Urinary bladder (tissue), 4 donors: ENCODE measurements around the gene COLEC11. TPM values are rescaled to one million over a fixed set of nuclear protein-coding genes. Genes with fewer than 3 reads are reported as not detected.

Source experiments
- DNase-seq: peaks from one replicate; pipeline ENCODE4 v3.0.0-alpha.2; 2015; ENCODE audit errors: extremely low spot score
- H3K27ac ChIP-seq: one replicate; pipeline ENCODE4 v1.5.1; 2013; ENCODE audit warnings: low read depth, mild to moderate bottlenecking, moderate library complexity
- H3K36me3 ChIP-seq: one replicate; pipeline ENCODE4 v1.6.1; 2013; ENCODE audit warnings: mild to moderate bottlenecking, moderate library complexity; ENCODE audit not compliant: insufficient read depth
- H3K4me1 ChIP-seq: one replicate; pipeline ENCODE4 v1.6.1; 2013; ENCODE audit warnings: mild to moderate bottlenecking, moderate library complexity; ENCODE audit not compliant: insufficient read depth
- H3K4me3 ChIP-seq: one replicate; pipeline ENCODE4 v1.5.1; 2013; ENCODE audit warnings: low read depth, low read length
- WGBS: extraction: QIAGEN DNeasy Blood & Tissue Kit; methylation state at CpG from one replicate; pipeline ENCODE4 v1.1.7; 2013; 5-methylcytosine and 5-hydroxymethylcytosine counted together
- polyA plus RNA-seq: library from polyadenylated mRNA; stranded (reverse); fragments of 200-250 nt; gene quantifications from one replicate; pipeline ENCODE4 v1.2.3, GENCODE V29; 2013
- total RNA-seq: library from RNA; depleted of rRNA; stranded (reverse); fragments of >200 nt; gene quantifications from one replicate; pipeline ENCODE4 v1.2.3, GENCODE V29; 2014
- donor health status: healthy with polysubstance abuse.
- donor health status: healthy.

COLEC11 gene
- total and polyA plus RNA-seq, 2 donors = 2.9 to 23.1 TPM

DNA sequence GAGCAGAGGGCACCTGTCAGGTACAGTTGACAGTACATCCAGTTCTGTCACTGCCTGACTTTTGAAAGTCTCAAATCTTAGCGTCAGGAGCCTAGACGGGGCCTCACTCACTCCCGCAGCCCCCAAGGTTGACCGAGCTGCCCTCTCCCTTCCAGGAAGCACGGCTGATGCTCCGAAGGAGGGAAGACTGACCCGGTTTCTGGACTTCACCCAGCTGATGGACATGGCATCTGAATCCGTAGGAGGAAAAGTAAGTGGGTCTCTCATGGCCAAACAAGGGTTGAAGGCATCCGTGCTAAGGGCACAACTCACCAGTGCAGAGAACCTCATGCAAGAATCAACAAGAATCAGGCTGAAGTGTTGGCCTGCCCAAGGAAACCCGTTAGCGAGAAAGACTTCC is 76.0 kb downstream of the COLEC11 start:
- WGBS = 87% methylated on average over 11 of the region's 11 CpGs
- Histone ChIP-seq H3K27ac (no peak overlapping the region), H3K36me3 (no peaks in the 10 kb centered on the region), H3K4me1 (no peaks in the 10 kb centered on the region), H3K4me3 (no peak overlapping the region)
- no peak for DNase-seq

DNA sequence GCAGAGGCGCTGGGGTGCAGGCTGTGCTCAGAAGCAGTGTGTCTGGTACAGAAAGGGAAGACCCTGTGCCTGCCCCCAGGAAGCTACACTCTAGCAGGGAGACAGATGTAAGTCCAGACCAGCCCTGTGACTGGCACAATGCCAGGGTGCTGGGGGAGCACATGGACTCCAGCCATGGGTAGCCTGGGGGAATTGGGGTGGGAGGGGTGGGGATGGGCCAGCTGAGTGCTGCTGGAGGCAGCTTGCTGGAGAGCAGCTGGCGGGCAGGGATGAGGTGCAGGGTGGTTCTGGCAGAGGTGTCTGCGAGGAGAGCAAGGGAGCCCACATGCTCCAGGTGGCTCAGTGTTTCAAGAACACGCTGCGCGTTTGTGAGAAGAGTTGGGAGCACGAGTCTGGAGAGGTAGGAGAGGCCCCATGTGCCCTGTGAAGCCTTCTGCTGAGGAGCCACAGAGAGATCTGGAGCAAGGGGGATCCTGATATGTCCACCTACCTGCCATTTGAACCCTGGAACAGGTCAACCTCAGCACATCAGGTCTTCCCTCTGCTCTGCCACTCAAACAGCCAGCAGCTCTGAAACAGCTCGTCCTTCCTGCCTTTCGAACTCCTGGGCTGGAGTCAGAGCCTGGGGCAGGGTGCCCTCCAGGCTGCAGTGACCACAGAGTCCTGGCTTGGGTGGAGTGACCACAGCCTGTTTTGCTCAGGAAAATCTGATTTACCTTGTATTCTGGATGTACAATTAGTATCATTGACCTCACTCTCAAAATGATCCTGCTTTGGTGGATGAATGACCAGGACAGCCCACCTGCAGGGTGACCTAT is 78.2 kb downstream of the COLEC11 start:
- H3K27ac ChIP-seq = no peak overlapping the region
- no peak overlapping the region for H3K4me3 ChIP-seq
- no peaks in the 10 kb centered on the region for H3K36me3 ChIP-seq
- no peaks in the 10 kb centered on the region for H3K4me1 ChIP-seq
- 82% methylated on average over 9 of the region's 9 CpGs for WGBS
- no peak for DNase-seq

DNA sequence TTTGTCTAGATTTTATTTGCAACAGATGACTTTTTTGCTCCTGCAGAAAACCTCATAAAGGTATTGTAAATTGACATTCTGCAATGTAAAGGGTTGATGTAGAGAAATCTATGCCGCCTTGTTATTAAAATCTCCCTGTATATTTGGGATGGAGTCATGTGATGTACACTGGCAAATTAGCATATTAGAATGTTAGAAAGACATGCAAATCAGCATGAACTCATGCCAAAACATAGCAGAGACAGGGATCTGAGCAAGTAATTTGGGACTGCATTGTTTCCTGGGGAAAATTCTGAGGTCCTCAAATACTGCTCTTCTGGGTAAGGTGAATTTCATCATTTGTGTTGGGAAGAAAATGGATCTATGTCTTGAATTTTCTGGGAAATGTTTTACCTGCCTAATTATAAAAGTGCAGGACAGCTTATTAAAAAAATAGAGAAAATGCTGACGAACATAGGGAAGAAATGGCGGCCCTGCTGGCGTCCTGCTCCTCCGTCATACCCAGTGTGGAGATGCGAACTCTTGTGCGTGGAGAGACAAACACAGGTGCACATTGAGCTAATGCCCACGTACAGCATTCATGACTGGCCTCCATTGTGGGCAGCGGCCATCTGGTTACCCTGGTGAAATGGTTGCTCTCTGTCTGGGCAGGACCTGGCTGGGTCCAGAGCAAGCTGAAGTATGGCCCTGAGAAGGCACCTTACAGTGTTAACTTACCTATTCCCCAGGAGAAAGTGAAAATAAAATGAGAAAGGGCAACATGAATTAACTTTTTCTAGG is 79.3 kb downstream of the COLEC11 start:
- WGBS = 87% methylated on average over 9 of the region's 9 CpGs
- Histone ChIP-seq H3K27ac (no peak overlapping the region), H3K36me3 (no peaks in the 10 kb centered on the region), H3K4me3 (no peak overlapping the region), H3K4me1 (no peaks in the 10 kb centered on the region)
- no peak for DNase-seq

DNA sequence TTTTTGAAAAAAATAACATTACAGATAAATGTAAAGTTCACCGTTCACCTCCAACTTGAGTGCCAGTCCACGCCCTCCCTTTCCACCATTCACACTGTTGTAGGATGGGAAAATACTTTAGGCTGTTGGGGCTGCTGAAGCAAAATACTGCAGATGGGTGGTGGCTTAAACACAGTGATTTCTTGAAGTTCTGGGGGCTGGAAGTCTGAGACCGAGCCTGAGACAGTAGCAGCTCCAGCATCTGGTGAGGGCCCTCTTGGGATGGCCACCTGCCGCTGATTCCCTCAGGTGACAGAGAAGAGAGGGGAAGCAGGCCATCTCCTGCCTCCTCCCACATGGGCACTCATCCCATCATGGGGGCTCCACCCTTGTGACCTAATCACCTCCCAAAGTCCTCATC is 80.8 kb downstream of the COLEC11 start:
- no peak overlapping the region for H3K4me3 ChIP-seq
- 91% methylated on average over 4 of the region's 4 CpGs for WGBS
- no peaks in the 10 kb centered on the region for H3K4me1 ChIP-seq
- DNase-seq = no peak
- no peak overlapping the region for H3K27ac ChIP-seq
- H3K36me3 ChIP-seq = no peaks in the 10 kb centered on the region

DNA sequence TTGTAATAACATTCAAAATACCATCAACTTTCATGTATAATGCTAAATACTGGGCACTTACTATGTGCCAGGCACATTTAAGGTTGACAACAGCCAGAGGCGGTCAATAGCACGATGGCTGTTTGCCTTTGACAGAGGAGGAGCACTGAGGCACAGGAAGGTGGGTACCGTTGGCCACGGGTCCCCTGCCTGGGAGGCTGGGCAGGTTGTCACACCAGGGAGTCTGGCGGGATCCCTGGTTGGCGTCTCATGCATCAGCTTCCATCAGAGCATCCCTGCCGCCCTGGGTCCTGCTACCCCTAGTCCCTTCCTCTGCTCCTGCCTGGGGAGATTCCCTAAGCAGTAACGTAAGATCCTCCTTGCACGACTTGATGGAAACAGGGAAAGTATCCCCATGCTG is 82.5 kb downstream of the COLEC11 start:
- Histone ChIP-seq H3K36me3 (no peaks in the 10 kb centered on the region), H3K4me1 (no peaks in the 10 kb centered on the region), H3K27ac (no peak overlapping the region), H3K4me3 (no peak overlapping the region)
- WGBS = 82% methylated on average over 9 of the region's 9 CpGs
- no peak for DNase-seq

DNA sequence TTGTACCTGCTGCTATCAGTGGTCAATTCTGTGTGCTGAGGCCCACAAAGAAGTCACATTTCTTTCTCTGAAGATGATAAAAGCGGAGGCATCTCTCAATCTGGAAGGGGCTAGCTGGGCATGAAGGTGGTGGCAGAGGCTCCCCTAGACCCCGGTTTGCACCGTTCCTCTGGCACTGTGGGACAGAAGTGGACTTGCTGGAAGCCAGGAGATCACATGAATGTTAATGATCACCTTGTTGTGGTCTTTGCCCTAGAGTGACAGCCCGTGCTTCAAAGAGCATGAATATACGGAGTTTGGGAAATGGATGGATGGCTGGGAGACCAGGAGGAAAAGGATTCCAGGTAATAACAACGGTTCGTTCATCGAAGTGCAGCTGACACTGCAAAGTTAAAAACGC is 83.3 kb downstream of the COLEC11 start:
- WGBS = 81% methylated on average over 9 of the region's 9 CpGs
- Histone ChIP-seq H3K4me3 (no peak overlapping the region), H3K36me3 (no peaks in the 10 kb centered on the region), H3K27ac (no peak overlapping the region), H3K4me1 (no peaks in the 10 kb centered on the region)
- DNase-seq = no peak

DNA sequence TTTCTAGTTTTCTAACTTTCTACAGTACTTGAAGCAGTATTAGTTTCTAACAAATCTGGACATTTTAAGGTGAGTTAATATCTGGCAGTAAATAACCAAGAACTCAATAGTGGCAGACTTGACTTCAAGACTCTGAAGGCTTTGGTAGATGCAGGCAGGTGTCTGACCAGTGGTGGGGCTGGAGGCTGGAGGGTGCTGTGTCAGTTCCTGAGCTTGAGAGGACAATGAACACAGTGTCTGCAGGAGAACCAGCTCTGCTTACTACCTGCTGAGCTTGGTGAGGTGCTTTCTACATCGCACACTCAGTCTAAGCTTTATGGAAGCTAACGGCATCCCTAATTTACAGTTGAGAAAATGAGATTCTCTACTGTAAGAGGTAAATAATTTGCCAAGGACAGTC is 84.3 kb downstream of the COLEC11 start:
- DNase-seq = no peak
- no peaks in the 10 kb centered on the region for H3K4me1 ChIP-seq
- H3K27ac ChIP-seq = no peak overlapping the region
- no peak overlapping the region for H3K4me3 ChIP-seq
- 92% methylated on average over 2 of the region's 2 CpGs for WGBS
- H3K36me3 ChIP-seq = no peaks in the 10 kb centered on the region

DNA sequence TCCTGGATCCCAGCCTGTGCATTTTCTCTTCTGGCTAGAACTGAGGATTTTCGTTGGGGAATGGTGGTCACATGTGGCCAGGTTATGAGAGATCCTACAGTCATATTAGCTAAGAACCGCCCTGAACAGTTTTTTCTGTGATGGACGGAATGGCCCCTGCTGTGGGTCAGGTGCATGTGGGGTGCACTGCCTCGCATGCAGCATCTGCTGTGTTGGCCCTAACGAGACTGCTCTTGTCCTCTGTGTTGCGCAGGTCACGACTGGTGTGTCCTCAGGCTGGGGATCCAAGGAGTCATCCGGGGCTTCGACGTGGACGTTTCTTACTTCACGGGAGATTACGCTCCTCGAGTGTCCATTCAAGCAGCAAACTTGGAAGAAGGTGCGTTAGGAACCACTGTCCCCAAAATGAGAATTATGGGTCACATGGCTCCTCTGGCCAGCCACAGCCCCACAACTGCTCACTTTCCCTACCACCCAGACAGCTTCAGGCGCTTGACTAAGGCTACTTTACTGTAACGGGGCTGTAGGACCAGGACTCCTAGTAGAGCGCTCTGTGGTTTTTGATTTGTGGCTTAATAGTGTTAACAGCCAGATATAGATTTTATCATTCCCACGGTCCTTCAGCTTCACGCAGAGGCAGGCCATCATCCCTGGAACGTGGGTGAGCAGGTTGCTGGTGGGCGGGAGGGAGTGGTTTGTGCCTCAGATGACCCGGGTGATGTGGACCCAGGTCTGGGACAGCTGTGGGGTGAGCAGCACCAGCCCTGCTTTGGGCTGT is 84.9 kb downstream of the COLEC11 start:
- no peak overlapping the region for H3K27ac ChIP-seq
- 85% methylated on average over 23 of the region's 23 CpGs for WGBS
- no peak for DNase-seq

DNA sequence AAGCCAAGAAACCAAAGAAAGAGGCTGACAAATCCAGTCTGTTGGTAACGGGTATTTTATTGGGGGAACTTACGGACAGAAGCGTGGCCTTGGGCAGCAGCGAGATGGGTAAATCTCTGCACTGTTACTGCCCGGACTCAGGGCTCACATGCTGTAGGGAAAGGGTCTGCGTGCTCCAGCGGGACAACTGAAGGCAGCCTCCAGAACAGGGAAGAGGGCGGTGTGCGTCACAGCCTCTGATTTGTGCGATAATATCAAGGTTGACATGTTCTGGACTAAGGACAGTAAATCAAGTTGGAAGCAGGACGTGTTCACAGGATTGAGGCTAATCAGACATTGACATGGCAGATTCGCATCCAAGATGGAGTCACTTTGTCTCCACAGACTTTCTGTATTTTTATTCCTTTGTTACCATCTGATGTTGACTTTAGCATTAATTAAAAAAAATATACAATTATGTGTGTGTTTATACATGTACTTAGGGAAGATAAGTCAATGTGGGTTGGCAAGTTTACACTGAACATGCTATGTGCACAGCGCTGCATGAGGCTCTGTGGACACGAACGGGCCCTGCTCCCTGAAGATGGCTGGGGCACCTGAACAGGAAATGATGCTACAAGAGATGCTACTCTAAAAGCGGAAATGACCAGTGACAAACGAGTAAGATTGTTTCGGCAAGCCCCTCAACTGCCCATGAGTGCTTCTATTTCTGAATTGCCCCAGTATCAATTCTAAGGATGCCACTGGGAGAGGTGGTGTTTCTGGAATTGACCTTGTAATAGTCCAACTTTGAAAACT is 85.8 kb downstream of the COLEC11 start:
- no peaks in the 10 kb centered on the region for H3K4me1 ChIP-seq
- no peaks in the 10 kb centered on the region for H3K36me3 ChIP-seq
- no peak overlapping the region for H3K4me3 ChIP-seq
- DNase-seq = no peak
- WGBS = 88% methylated on average over 18 of the region's 18 CpGs
- no peak overlapping the region for H3K27ac ChIP-seq

More for the DNA sequence above, 84.9 kb downstream of the COLEC11 start:
- Histone ChIP-seq H3K4me3 (no peak overlapping the region), H3K4me1 (no peaks in the 10 kb centered on the region), H3K36me3 (no peaks in the 10 kb centered on the region)

DNA sequence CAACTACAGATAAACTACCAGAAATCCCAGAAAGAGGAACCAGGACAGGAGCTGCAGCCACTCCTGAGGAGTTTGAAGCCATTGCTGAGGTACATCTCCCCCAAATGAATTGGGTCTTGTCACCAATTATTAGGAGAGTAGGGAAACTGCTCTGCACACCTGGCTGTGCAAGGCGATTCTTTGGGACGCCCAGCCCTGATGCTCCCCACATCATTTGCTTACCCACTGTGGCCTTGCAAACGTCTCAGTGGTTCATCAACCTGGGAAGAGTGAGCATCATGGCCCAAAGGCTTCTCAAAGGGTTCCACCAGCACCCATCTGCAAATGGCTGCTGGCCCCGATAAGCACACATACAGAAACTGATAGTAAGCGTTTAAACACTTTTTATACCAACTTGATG is 86.7 kb downstream of the COLEC11 start:
- no peak for DNase-seq
- Histone ChIP-seq H3K4me1 (no peaks in the 10 kb centered on the region), H3K27ac (no peak overlapping the region), H3K4me3 (no peak overlapping the region), H3K36me3 (no peaks in the 10 kb centered on the region)
- 88% methylated on average over 5 of the region's 5 CpGs for WGBS

DNA sequence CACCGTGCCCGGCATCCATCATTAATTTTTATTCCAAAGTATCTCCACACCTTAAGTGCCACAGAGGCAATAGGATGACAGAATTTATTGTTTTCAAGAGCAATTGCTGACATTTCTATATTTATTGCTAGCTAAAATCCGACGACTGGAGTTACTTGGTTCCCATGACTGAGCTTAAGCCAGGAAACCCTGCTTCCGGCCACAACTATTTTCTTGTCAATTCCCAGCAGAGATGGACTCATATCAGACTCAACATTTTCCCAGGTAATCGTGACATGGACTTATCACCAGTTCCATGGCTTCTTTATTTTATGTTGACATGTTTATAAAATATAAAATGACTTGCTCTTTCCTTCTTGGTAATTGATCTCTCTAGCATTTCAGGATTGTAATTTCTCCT is 87.9 kb downstream of the COLEC11 start:
- no peak overlapping the region for H3K27ac ChIP-seq
- no peak overlapping the region for H3K4me3 ChIP-seq
- no peaks in the 10 kb centered on the region for H3K4me1 ChIP-seq
- WGBS = 78% methylated on average over 6 of the region's 6 CpGs
- no peak for DNase-seq
- no peaks in the 10 kb centered on the region for H3K36me3 ChIP-seq

DNA sequence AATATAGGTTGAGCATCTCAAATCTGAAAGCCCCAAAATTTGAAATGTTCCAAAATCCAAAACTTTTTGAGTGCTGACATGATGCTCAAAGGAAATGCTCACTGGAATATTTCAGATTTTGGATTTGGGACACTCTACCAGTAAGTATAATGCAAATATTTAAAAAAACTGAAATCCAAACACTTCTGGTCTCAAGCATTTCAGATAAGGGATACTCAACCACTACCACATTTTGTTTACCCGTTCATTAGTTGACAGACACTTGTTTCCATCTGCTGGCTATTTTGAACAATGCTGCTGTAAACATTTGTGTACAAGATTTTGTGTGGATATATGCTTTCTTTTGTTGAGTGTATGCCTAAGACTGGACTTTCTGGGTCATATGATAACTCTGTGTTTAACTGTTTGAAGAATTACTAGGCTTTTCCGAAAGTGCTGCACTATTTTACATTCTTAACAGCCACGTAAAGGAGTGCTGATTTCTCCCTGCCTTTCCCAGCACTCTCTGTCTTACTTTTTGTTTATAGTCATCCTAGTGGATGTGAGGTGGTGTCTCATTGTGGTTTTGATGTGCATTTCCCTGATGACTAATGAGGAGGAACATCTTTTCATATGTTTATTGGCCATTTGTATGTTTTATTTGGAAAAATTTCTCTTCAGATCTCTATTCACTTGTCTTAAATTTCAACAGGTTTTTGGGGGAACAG is 89.0 kb downstream of the COLEC11 start:
- Histone ChIP-seq H3K36me3 (no peaks in the 10 kb centered on the region), H3K4me3 (no peak overlapping the region), H3K27ac (no peak overlapping the region), H3K4me1 (no peaks in the 10 kb centered on the region)
- 34% methylated on average over 3 of the region's 3 CpGs for WGBS
- DNase-seq = no peak
